AG10803 (cell line): Measurements from ENCODE around the gene LYL1.

Experiments used
- DNase-seq: peaks from one replicate; pipeline ENCODE4 v3.0.0; 2010; ENCODE audit warnings: low read depth
- H3K4me3 ChIP-seq: 2 replicates; pipeline ENCODE4 v1.5.1; 2011; ENCODE audit warnings: mild to moderate bottlenecking, low read length, control low read depth
- TF ChIP-seq, protein P1 (sequence below): conservative IDR thresholded peaks from 2 replicates; pipeline ENCODE4 v1.5.1; 2011; ENCODE audit warnings: mild to moderate bottlenecking, low read length, control low read depth, inconsistent platforms

LYL1 gene

DNA sequence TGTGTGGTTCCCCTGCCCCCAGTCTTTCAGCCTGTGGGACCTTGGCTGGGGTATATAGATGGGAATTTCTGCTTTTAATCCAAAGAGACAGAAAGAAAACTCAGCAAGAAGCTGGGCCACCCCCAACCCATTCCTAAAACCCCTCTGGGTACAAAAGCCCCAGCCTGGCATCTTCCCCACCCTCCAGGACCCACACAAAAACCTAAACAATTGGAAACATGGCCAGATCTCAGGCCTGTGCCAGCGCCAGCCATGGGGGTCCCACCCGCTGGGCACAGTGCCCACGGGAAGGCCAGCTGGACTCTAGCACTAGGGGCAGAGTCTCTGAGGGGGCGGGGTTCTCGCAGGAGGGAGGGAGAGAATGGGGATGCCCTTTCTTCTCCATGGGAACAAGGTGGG is 8.6 kb downstream of the LYL1 start:
- H3K4me3 ChIP-seq = no peak overlapping the region
- no peak for DNase-seq
- TF ChIP-seq, protein P1, sequence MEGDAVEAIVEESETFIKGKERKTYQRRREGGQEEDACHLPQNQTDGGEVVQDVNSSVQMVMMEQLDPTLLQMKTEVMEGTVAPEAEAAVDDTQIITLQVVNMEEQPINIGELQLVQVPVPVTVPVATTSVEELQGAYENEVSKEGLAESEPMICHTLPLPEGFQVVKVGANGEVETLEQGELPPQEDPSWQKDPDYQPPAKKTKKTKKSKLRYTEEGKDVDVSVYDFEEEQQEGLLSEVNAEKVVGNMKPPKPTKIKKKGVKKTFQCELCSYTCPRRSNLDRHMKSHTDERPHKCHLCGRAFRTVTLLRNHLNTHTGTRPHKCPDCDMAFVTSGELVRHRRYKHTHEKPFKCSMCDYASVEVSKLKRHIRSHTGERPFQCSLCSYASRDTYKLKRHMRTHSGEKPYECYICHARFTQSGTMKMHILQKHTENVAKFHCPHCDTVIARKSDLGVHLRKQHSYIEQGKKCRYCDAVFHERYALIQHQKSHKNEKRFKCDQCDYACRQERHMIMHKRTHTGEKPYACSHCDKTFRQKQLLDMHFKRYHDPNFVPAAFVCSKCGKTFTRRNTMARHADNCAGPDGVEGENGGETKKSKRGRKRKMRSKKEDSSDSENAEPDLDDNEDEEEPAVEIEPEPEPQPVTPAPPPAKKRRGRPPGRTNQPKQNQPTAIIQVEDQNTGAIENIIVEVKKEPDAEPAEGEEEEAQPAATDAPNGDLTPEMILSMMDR = no peak

- peak; percentile 83 for DNase-seq
- TF ChIP-seq, protein P1 = peak; percentile 87
- no peak overlapping the region for H3K4me3 ChIP-seq
Measured at GRCh38 chr19:13093407-13094105, 9.1 kb downstream of the LYL1 start.

- TF ChIP-seq, protein P1 = no peak
- peak; percentile 79 for DNase-seq
- no peak overlapping the region for H3K4me3 ChIP-seq
Measured at GRCh38 chr19:13092606-13093235, 9.9 kb downstream of the LYL1 start.

GRCh38 chr19:13092158-13092543 is 10.5 kb downstream of the LYL1 start:
- H3K4me3 ChIP-seq = no peak overlapping the region
- TF ChIP-seq, protein P1 = no peak

GRCh38 chr19:13091400-13092157 is 11.1 kb downstream of the LYL1 start:
- DNase-seq = peak; percentile 96
- H3K4me3 ChIP-seq = no peak overlapping the region
- TF ChIP-seq, protein P1 = peak; percentile 38

More at GRCh38 chr19:13092158-13092543, 10.5 kb downstream of the LYL1 start:
- DNase-seq = no peak

GRCh38 chr19:13090511-13091231 is 12.0 kb downstream of the LYL1 start:
- no peak overlapping the region for H3K4me3 ChIP-seq
- no peak for DNase-seq
- TF ChIP-seq, protein P1 = no peak
